PFSK-1 (cell line): ENCODE results near the gene ATP10A.

ENCODE experiments used
- FOXP2 ChIP-seq: optimal IDR thresholded peaks from 2 replicates; pipeline ENCODE3; 2011; ENCODE audit warnings: borderline replicate concordance, control low read depth, inconsistent platforms; ENCODE audit not compliant: insufficient read depth; ENCODE audit errors: extremely low read length, extremely low read depth
- POLR2AphosphoS5 ChIP-seq: IDR thresholded peaks from 2 replicates; pipeline ENCODE4 v1.6.1; 2012; ENCODE audit warnings: low read depth, mild to moderate bottlenecking, control low read depth, low read length, moderate library complexity
- SIN3A ChIP-seq: IDR thresholded peaks from 2 replicates; pipeline ENCODE4 v1.6.1; 2012; ENCODE audit warnings: mild to moderate bottlenecking, low read length, moderate library complexity, borderline replicate concordance; ENCODE audit not compliant: insufficient read depth
- TAF1 ChIP-seq: IDR thresholded peaks from 2 replicates; pipeline ENCODE4 v1.6.1; 2012; ENCODE audit warnings: low read length, control low read depth, borderline replicate concordance; ENCODE audit not compliant: insufficient read depth
- TF ChIP-seq, protein P1 (sequence below), 2 experiments: IDR thresholded peaks; 2 replicates each; pipeline versions ENCODE4 v1.6.1 to v1.8.0; 2011 to 2012; ENCODE audit warnings: low read depth in 2 of 2, low read length in 2 of 2, control low read depth in 1 of 2, inconsistent platforms in 1 of 2, mild to moderate bottlenecking in 1 of 2, moderate library complexity in 1 of 2; ENCODE audit not compliant: insufficient read depth in 1 of 2

DNA sequence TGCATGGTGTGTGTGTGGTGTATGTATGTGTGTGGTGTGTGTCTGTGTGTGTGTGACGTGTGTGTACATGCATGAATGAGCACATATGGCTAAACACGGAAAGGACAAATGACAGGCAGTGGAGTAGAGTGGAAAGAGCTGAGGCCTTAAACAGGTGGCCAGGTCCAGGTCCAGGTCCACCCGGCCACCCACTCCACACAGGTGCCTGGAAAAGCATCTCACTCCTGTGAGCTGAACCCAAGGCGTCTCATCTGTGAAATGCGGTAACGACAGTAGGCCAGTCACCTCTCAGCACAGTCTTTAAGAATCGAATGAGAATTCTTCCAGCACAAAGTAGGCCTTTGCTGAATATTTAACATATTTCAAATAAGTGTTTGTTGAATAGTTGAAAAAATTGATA, 58.7 kb downstream of the ATP10A start:
- no peak for TF ChIP-seq POLR2AphosphoS5
- no peak for TF ChIP-seq SIN3A
- TF ChIP-seq, protein P1, sequence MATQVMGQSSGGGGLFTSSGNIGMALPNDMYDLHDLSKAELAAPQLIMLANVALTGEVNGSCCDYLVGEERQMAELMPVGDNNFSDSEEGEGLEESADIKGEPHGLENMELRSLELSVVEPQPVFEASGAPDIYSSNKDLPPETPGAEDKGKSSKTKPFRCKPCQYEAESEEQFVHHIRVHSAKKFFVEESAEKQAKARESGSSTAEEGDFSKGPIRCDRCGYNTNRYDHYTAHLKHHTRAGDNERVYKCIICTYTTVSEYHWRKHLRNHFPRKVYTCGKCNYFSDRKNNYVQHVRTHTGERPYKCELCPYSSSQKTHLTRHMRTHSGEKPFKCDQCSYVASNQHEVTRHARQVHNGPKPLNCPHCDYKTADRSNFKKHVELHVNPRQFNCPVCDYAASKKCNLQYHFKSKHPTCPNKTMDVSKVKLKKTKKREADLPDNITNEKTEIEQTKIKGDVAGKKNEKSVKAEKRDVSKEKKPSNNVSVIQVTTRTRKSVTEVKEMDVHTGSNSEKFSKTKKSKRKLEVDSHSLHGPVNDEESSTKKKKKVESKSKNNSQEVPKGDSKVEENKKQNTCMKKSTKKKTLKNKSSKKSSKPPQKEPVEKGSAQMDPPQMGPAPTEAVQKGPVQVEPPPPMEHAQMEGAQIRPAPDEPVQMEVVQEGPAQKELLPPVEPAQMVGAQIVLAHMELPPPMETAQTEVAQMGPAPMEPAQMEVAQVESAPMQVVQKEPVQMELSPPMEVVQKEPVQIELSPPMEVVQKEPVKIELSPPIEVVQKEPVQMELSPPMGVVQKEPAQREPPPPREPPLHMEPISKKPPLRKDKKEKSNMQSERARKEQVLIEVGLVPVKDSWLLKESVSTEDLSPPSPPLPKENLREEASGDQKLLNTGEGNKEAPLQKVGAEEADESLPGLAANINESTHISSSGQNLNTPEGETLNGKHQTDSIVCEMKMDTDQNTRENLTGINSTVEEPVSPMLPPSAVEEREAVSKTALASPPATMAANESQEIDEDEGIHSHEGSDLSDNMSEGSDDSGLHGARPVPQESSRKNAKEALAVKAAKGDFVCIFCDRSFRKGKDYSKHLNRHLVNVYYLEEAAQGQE (IDR thresholded peaks at IDR 0.05; ENCODE audit: insufficient read depth in 1 of 2, low read depth in 2 of 2, low read length in 2 of 2): no peak
- TF ChIP-seq TAF1: no peak
- no peak for TF ChIP-seq FOXP2
